HepG2 (cell line): Measurements from ENCODE around the gene DYSF. TPM values are rescaled to one million over a fixed set of nuclear protein-coding genes. Genes with fewer than 3 reads are reported as not detected.
A peak's percentile ranks its signal among the peaks of the same experiment; 100 is the strongest.

Experiments
- ARHGAP35 ChIP-seq: sonication (generic); formaldehyde crosslinking; IDR thresholded peaks from 2 replicates; pipeline ENCODE4 v1.9.0; 2022; ENCODE audit warnings: mild to moderate bottlenecking, inconsistent platforms, moderate library complexity, missing genetic modification reagents, borderline replicate concordance
- ARNT ChIP-seq: fragments of 450-650 bp; IDR thresholded peaks from 2 replicates; pipeline ENCODE4 v1.6.1; 2017
- GABPA ChIP-seq, 2 experiments: IDR thresholded peaks; 2 replicates each; pipeline ENCODE4 v1.6.1; 2011 to 2016; ENCODE audit warnings: low read depth in 2 of 2, low read length in 1 of 2, missing biosample characterization in 1 of 2, missing genetic modification characterization in 1 of 2
- KDM3A ChIP-seq: IDR thresholded peaks from 2 replicates; pipeline ENCODE4 v1.6.1; 2018; ENCODE audit warnings: low read depth, missing compliant biosample characterization
- KDM5B ChIP-seq: sonication (generic); formaldehyde crosslinking; IDR thresholded peaks from 2 replicates; pipeline ENCODE4 v1.4.0; 2020; ENCODE audit warnings: missing genetic modification reagents, mild to moderate bottlenecking, borderline replicate concordance
- KLF9 ChIP-seq: IDR thresholded peaks from 2 replicates; pipeline ENCODE4 v1.6.1; 2016; ENCODE audit warnings: low read depth
- MAF1 ChIP-seq: sonication (generic); formaldehyde crosslinking; IDR thresholded peaks from 2 replicates; pipeline ENCODE4 v1.5.0; 2020; ENCODE audit warnings: missing genetic modification reagents, borderline replicate concordance
- NONO ChIP-seq, 2 experiments: fragments of 450-650 bp in 1 of 2; sonication (generic) in 1 of 2; formaldehyde crosslinking in 1 of 2; IDR thresholded peaks in 1 of 2; conservative IDR thresholded peaks in 1 of 2; 2 replicates each; pipeline versions ENCODE4 v1.6.1 to v1.8.0; 2017 to 2022; ENCODE audit warnings: mild to moderate bottlenecking in 1 of 2, missing genetic modification reagents in 1 of 2, moderate library complexity in 1 of 2
- SMC3 ChIP-seq: IDR thresholded peaks from 2 replicates; pipeline ENCODE4 v1.6.1; 2011; ENCODE audit warnings: low read length, improper control_type of control experiment
- SRSF9 ChIP-seq: fragments of 200-400 bp; formaldehyde crosslinking; IDR thresholded peaks from 2 replicates; pipeline ENCODE4 v1.6.1; 2018; ENCODE audit warnings: borderline replicate concordance, mild to moderate bottlenecking, low read depth, low read length; ENCODE audit not compliant: insufficient read depth, poor library complexity, severe bottlenecking
- TBL1XR1 ChIP-seq: fragments of 150-350 bp; IDR thresholded peaks from 2 replicates; pipeline ENCODE4 v1.6.1; 2014; ENCODE audit warnings: borderline replicate concordance, low read length; ENCODE audit not compliant: partially characterized antibody
- XRCC5 ChIP-seq: fragments of 200-400 bp; formaldehyde crosslinking; optimal IDR thresholded peaks from 2 replicates; pipeline ENCODE3; 2017; ENCODE audit warnings: mild to moderate bottlenecking, low read length
- ZMYM4 ChIP-seq: sonication (generic); formaldehyde crosslinking; IDR thresholded peaks from 2 replicates; pipeline ENCODE4 v1.8.1; 2023; ENCODE audit warnings: mild to moderate bottlenecking, missing genetic modification reagents
- ZNF251 ChIP-seq: sonication (generic); formaldehyde crosslinking; IDR thresholded peaks from 2 replicates; pipeline ENCODE4 v1.9.0; 2021; ENCODE audit warnings: mild to moderate bottlenecking, missing genetic modification reagents
- ZNF431 ChIP-seq: sonication (generic); formaldehyde crosslinking; IDR thresholded peaks from 2 replicates; pipeline ENCODE4 v1.9.0; 2022; ENCODE audit warnings: missing genetic modification reagents, low read depth, mild to moderate bottlenecking, borderline replicate concordance
- ZNF547 ChIP-seq: sonication (generic); formaldehyde crosslinking; IDR thresholded peaks from 2 replicates; pipeline ENCODE4 v1.5.1; 2020; ENCODE audit warnings: mild to moderate bottlenecking, missing genetic modification reagents
- ZNF552 ChIP-seq: sonication (generic); formaldehyde crosslinking; IDR thresholded peaks from 2 replicates; pipeline ENCODE4 v1.9.0; 2022; ENCODE audit warnings: missing genetic modification reagents, mild to moderate bottlenecking, borderline replicate concordance
- ZNF703 ChIP-seq: sonication (generic); formaldehyde crosslinking; IDR thresholded peaks from 2 replicates; pipeline ENCODE4 v1.5.1; 2020; ENCODE audit warnings: missing genetic modification reagents, mild to moderate bottlenecking, moderate library complexity, borderline replicate concordance
- ZNF83 ChIP-seq: sonication (generic); formaldehyde crosslinking; IDR thresholded peaks from 2 replicates; pipeline ENCODE4 v1.4.0; 2020; ENCODE audit warnings: missing genetic modification reagents, mild to moderate bottlenecking, borderline replicate concordance
- polyA plus RNA-seq, 8 experiments: library from polyadenylated mRNA; depleted of rRNA in 3 of 8; stranded (reverse) in 7 of 8; unstranded in 1 of 8; fragments of >200 nt; fragmentation: Illumina TruSeq in 4 of 8; extraction: Trizol in 4 of 8; gene quantifications; 2 replicates each; pipeline versions ENCODE4 v1.2.1 to v1.2.3, GENCODE V29; 2011 to 2016; ENCODE audit warnings: low read depth in 4 of 8, missing spikeins in 1 of 8, mixed read lengths in 1 of 8; ENCODE audit not compliant: insufficient read depth in 1 of 8
- total RNA-seq, 5 experiments: library from RNA; depleted of rRNA; stranded (reverse); fragments of >200 nt; fragmentation: Illumina TruSeq; extraction: Trizol; gene quantifications; 2 replicates each; pipeline ENCODE4 v1.2.3, GENCODE V29; 2016; ENCODE audit warnings: low read depth in 1 of 5
- TF ChIP-seq, protein P1 (sequence below): sonication (generic); formaldehyde crosslinking; IDR thresholded peaks from 2 replicates; pipeline ENCODE4; 2020; ENCODE audit warnings: missing genetic modification reagents, mild to moderate bottlenecking, borderline replicate concordance
- TF ChIP-seq, protein P2 (sequence below): IDR thresholded peaks from 2 replicates; pipeline ENCODE4 v1.6.1; 2012; ENCODE audit warnings: inconsistent platforms
- TF ChIP-seq, protein P3 (sequence below): sonication (generic); formaldehyde crosslinking; IDR thresholded peaks from 2 replicates; pipeline ENCODE4 v1.5.0; 2020; ENCODE audit warnings: missing genetic modification reagents
- TF ChIP-seq, protein P4 (sequence below): sonication (generic); formaldehyde crosslinking; IDR thresholded peaks from 2 replicates; pipeline ENCODE4 v1.4.0; 2020; ENCODE audit warnings: missing genetic modification reagents

Gene DYSF
- total and polyA plus RNA-seq, 2 of the 13 experiments (the other 11 are each of a cell fraction or from before 2014, with no cell fraction given) = 0.15 to 2.4 TPM

DNA sequence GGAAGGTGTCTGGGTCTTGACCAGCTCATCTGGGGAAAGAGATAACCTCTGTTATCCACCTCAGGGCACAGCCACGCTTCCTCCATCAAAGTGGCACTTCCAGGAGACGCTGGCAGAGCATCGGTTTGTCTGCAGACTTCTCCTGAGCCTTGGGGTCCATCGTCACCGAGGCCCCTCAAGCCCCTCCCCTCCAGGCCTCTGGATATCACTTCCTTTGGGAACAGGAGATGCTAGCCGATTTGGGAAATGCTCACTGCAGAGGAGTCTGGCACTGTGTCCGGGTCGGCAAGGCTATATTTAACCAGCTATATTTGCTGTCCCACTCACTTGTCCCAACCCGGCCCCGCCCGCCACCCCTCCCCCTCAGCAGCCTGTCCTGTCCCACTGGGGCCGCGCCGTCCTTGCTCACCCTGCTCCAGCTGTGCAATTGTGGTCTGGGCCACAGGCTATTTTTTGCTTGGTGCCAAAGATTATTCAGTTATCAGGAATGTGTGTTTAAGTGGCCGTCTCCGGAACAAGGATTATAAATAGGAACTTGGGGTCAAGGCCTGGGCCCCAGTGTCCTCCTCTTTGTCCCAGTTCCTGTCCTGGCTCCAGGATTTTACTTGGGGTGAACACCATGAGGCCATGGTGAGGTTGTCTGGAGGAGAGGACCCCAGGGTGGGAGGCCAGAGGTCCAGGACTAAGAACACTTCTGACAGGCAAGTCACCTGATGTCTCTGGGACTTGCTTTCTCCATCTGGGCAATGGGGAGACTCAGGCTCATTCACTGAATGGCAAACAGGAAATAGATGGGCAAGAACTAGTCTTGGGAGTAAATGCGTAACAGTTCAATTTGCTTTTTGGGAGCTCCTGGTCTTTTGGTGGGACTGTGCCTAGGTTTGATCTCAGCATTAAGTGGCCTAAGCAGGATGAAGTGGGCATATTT, 263.6 kb downstream of the DYSF start (continued):
- TF ChIP-seq KDM3A = no peak
- TF ChIP-seq KDM5B (CRISPR knock-in tag) = no peak
- TF ChIP-seq ARNT = no peak
- peak; percentile 46; the same call in 1 of the 2 replicates for TF ChIP-seq ZMYM4 (CRISPR knock-in tag)
- no peak for TF ChIP-seq KLF9 (CRISPR knock-in tag)
- TF ChIP-seq, protein P1, sequence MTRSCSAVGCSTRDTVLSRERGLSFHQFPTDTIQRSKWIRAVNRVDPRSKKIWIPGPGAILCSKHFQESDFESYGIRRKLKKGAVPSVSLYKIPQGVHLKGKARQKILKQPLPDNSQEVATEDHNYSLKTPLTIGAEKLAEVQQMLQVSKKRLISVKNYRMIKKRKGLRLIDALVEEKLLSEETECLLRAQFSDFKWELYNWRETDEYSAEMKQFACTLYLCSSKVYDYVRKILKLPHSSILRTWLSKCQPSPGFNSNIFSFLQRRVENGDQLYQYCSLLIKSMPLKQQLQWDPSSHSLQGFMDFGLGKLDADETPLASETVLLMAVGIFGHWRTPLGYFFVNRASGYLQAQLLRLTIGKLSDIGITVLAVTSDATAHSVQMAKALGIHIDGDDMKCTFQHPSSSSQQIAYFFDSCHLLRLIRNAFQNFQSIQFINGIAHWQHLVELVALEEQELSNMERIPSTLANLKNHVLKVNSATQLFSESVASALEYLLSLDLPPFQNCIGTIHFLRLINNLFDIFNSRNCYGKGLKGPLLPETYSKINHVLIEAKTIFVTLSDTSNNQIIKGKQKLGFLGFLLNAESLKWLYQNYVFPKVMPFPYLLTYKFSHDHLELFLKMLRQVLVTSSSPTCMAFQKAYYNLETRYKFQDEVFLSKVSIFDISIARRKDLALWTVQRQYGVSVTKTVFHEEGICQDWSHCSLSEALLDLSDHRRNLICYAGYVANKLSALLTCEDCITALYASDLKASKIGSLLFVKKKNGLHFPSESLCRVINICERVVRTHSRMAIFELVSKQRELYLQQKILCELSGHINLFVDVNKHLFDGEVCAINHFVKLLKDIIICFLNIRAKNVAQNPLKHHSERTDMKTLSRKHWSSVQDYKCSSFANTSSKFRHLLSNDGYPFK (CRISPR knock-in tag) = no peak
- no peak for TF ChIP-seq NONO (IDR thresholded peaks at IDR 0.05)
- 0 out of 2 replicates have a peak, but pooled peaks have one; percentile 38 for TF ChIP-seq NONO (CRISPR knock-in tag; conservative IDR thresholded peaks at IDR 0.05)
- TF ChIP-seq ZNF703 (CRISPR knock-in tag) = no peak
- TF ChIP-seq, protein P2, sequence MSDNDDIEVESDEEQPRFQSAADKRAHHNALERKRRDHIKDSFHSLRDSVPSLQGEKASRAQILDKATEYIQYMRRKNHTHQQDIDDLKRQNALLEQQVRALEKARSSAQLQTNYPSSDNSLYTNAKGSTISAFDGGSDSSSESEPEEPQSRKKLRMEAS = no peak
- TF ChIP-seq, protein P3, sequence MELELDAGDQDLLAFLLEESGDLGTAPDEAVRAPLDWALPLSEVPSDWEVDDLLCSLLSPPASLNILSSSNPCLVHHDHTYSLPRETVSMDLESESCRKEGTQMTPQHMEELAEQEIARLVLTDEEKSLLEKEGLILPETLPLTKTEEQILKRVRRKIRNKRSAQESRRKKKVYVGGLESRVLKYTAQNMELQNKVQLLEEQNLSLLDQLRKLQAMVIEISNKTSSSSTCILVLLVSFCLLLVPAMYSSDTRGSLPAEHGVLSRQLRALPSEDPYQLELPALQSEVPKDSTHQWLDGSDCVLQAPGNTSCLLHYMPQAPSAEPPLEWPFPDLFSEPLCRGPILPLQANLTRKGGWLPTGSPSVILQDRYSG (CRISPR knock-in tag) = no peak
- no peak for TF ChIP-seq TBL1XR1
- TF ChIP-seq SMC3 = no peak
- TF ChIP-seq GABPA (IDR thresholded peaks at IDR 0.05; ENCODE audit: low read depth, low read length) = no peak
- TF ChIP-seq GABPA (CRISPR knock-in tag; IDR thresholded peaks at IDR 0.05; ENCODE audit: low read depth) = no peak
- TF ChIP-seq ZNF251 (CRISPR knock-in tag) = no peak
- no peak for TF ChIP-seq SRSF9
- TF ChIP-seq ZNF431 (CRISPR knock-in tag) = no peak
- TF ChIP-seq ARHGAP35 (CRISPR knock-in tag) = no peak
- TF ChIP-seq ZNF83 (CRISPR knock-in tag) = no peak
- TF ChIP-seq, protein P4, sequence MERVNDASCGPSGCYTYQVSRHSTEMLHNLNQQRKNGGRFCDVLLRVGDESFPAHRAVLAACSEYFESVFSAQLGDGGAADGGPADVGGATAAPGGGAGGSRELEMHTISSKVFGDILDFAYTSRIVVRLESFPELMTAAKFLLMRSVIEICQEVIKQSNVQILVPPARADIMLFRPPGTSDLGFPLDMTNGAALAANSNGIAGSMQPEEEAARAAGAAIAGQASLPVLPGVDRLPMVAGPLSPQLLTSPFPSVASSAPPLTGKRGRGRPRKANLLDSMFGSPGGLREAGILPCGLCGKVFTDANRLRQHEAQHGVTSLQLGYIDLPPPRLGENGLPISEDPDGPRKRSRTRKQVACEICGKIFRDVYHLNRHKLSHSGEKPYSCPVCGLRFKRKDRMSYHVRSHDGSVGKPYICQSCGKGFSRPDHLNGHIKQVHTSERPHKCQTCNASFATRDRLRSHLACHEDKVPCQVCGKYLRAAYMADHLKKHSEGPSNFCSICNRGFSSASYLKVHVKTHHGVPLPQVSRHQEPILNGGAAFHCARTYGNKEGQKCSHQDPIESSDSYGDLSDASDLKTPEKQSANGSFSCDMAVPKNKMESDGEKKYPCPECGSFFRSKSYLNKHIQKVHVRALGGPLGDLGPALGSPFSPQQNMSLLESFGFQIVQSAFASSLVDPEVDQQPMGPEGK (CRISPR knock-in tag) = peak; percentile 79
- no peak for TF ChIP-seq ZNF547 (CRISPR knock-in tag)
- no peak for TF ChIP-seq XRCC5
- no peak for TF ChIP-seq ZNF552 (CRISPR knock-in tag)
- TF ChIP-seq MAF1 = no peak
